ENCODE results near the gene KCMF1. TPM values are rescaled to one million over a fixed set of nuclear protein-coding genes. Genes with fewer than 3 reads are reported as not detected.

Gene KCMF1
- total and polyA plus RNA-seq, 2 of the 13 experiments (the other 11 are each of a cell fraction or from before 2014, with no cell fraction given) = 62.1 to 116 TPM

DNA sequence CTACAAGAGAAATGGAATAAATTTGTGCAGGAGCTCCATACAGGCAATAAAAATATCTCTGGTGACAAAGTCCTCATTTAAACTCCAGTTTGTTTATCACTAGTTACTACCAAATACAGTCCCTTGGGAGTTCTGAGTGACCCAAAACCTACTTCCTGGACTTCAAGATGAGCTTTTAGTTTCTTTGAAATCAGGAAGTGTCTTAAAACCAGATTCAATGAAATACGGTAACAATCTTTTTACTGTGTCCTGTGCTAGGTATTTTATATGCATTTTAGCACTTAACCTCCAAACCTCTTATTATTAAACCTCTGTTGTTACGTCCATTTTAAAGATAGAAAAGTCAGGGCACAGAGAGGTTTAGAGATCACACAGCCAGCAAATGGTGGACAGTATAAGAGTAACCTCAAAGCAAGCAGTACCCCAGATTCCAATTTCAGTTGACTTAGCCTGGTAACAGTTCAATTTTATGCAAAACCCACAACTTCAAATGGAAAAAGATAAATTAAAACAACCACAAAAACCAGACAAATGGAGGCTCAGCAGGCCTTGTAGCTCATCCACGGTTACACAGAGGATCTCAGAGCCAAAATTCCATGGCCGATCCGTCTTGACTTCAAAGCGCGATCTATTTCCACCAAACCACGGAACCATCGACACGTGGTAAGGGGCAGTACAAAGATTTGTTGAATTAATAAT is 1.3 kb upstream of the KCMF1 start (continued):
- TF ChIP-seq TFDP1 (CRISPR knock-in tag; IDR thresholded peaks at IDR 0.05; ENCODE audit: borderline replicate concordance) (peak; percentile 13; the same call in 1 of the 2 replicates), ZNF775 (CRISPR knock-in tag; IDR thresholded peaks at IDR 0.05; ENCODE audit: borderline replicate concordance) (0 out of 2 replicates have a peak, but pooled peaks have one; percentile 16), ZNF629 (CRISPR knock-in tag; conservative IDR thresholded peaks at IDR 0.05) (peak; percentile 89), ZNF83 (CRISPR knock-in tag; IDR thresholded peaks at IDR 0.05; ENCODE audit: borderline replicate concordance) (no peak), ZBTB3 (CRISPR knock-in tag; IDR thresholded peaks at IDR 0.05; ENCODE audit: borderline replicate concordance, low read depth) (peak; percentile 49; the same call in 1 of the 2 replicates), HIC2 (CRISPR knock-in tag; IDR thresholded peaks at IDR 0.05; ENCODE audit: low read depth) (no peak), ZC3H4 (CRISPR knock-in tag; IDR thresholded peaks at IDR 0.05; ENCODE audit: borderline replicate concordance) (no peak), CBX2 (IDR thresholded peaks at IDR 0.05; ENCODE audit: low read depth, low read length) (no peak), CBX2 (CRISPR knock-in tag; IDR thresholded peaks at IDR 0.05; ENCODE audit: low read depth) (no peak), SNAPC2 (CRISPR knock-in tag; IDR thresholded peaks at IDR 0.05) (0 out of 2 replicates have a peak, but pooled peaks have one; percentile 10), ZBTB38 (CRISPR knock-in tag; IDR thresholded peaks at IDR 0.05) (no peak), RCOR2 (CRISPR knock-in tag; IDR thresholded peaks at IDR 0.05) (peak; percentile 78; the same call in 1 of the 2 replicates), ZSCAN25 (CRISPR knock-in tag; IDR thresholded peaks at IDR 0.05) (no peak), RFX5 (IDR thresholded peaks at IDR 0.05; ENCODE audit: low read depth, low read length) (no peak), POLR2A (IDR thresholded peaks at IDR 0.05; ENCODE audit: insufficient read depth in 1 of 2, low read depth in 2 of 2, low read length in 2 of 2) (0 out of 4 replicates have a peak, but pooled peaks of 1 of the 2 experiments have one; percentile 12)
- TF ChIP-seq, protein P1, sequence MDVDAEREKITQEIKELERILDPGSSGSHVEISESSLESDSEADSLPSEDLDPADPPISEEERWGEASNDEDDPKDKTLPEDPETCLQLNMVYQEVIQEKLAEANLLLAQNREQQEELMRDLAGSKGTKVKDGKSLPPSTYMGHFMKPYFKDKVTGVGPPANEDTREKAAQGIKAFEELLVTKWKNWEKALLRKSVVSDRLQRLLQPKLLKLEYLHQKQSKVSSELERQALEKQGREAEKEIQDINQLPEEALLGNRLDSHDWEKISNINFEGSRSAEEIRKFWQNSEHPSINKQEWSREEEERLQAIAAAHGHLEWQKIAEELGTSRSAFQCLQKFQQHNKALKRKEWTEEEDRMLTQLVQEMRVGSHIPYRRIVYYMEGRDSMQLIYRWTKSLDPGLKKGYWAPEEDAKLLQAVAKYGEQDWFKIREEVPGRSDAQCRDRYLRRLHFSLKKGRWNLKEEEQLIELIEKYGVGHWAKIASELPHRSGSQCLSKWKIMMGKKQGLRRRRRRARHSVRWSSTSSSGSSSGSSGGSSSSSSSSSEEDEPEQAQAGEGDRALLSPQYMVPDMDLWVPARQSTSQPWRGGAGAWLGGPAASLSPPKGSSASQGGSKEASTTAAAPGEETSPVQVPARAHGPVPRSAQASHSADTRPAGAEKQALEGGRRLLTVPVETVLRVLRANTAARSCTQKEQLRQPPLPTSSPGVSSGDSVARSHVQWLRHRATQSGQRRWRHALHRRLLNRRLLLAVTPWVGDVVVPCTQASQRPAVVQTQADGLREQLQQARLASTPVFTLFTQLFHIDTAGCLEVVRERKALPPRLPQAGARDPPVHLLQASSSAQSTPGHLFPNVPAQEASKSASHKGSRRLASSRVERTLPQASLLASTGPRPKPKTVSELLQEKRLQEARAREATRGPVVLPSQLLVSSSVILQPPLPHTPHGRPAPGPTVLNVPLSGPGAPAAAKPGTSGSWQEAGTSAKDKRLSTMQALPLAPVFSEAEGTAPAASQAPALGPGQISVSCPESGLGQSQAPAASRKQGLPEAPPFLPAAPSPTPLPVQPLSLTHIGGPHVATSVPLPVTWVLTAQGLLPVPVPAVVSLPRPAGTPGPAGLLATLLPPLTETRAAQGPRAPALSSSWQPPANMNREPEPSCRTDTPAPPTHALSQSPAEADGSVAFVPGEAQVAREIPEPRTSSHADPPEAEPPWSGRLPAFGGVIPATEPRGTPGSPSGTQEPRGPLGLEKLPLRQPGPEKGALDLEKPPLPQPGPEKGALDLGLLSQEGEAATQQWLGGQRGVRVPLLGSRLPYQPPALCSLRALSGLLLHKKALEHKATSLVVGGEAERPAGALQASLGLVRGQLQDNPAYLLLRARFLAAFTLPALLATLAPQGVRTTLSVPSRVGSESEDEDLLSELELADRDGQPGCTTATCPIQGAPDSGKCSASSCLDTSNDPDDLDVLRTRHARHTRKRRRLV (CRISPR knock-in tag; IDR thresholded peaks at IDR 0.05) = no peak
- TF ChIP-seq, protein P2, sequence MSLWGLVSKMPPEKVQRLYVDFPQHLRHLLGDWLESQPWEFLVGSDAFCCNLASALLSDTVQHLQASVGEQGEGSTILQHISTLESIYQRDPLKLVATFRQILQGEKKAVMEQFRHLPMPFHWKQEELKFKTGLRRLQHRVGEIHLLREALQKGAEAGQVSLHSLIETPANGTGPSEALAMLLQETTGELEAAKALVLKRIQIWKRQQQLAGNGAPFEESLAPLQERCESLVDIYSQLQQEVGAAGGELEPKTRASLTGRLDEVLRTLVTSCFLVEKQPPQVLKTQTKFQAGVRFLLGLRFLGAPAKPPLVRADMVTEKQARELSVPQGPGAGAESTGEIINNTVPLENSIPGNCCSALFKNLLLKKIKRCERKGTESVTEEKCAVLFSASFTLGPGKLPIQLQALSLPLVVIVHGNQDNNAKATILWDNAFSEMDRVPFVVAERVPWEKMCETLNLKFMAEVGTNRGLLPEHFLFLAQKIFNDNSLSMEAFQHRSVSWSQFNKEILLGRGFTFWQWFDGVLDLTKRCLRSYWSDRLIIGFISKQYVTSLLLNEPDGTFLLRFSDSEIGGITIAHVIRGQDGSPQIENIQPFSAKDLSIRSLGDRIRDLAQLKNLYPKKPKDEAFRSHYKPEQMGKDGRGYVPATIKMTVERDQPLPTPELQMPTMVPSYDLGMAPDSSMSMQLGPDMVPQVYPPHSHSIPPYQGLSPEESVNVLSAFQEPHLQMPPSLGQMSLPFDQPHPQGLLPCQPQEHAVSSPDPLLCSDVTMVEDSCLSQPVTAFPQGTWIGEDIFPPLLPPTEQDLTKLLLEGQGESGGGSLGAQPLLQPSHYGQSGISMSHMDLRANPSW (CRISPR knock-in tag; IDR thresholded peaks at IDR 0.05; ENCODE audit: borderline replicate concordance) = 0 out of 2 replicates have a peak, but pooled peaks have one; percentile 55
